ENCODE results near the gene ZNF668. TPM values are rescaled to one million over a fixed set of nuclear protein-coding genes. Genes with fewer than 3 reads are reported as not detected.

Gene ZNF668
- total and polyA plus RNA-seq, 2 of the 8 experiments (the other 6 are each of a cell fraction or from before 2014, with no cell fraction given), result 14.0 to 14.3 TPM

GRCh38 chr16:31113121-31114120 is 39.4 kb upstream of the ZNF668 start (continued):
- TF ChIP-seq POLR2AphosphoS5 (IDR thresholded peaks at IDR 0.05; ENCODE audit: low read depth, low read length) (no peak), MAX (IDR thresholded peaks at IDR 0.05) (no peak), ATF3 (IDR thresholded peaks at IDR 0.05; ENCODE audit: insufficient read depth, low read depth, low read length) (no peak), KDM5A (IDR thresholded peaks at IDR 0.05; ENCODE audit: low read length) (no peak)
